GM21717 (cell line): Measurements from ENCODE around the gene TMEM260.
"Not testable (repeated sequence)": the region's sequence is repeated elsewhere in the genome, so short reads cannot be mapped to it uniquely, and the experiment has no call there.

Experiments
- ATAC-seq: cut with Tn5 transposase; IDR thresholded peaks from one replicate; pipeline ENCODE4 v1.9.1; 2021; ENCODE audit warnings: mild to moderate bottlenecking, moderate library complexity; ENCODE audit not compliant: unreplicated experiment

Gene TMEM260

DNA sequence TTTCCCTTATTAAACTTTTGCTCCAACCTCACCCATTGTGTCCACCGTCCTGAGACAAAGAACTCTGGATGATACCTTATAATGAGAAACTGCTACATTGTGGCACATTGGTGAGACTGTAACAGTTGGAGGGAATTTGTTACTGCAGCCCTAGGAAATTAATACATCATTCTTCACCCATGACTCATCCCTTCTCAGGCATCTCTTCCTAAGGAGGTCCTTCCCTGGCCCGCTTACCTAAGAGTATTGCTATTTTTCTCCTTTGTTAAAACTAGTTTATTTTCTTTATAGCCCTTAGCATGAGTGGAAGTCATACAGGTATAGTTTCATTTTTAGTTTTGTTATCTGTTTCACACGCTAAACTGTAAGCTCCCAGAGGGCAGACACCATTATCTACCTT lies 87.1 kb downstream of the TMEM260 start:
- ATAC-seq: no peak

DNA sequence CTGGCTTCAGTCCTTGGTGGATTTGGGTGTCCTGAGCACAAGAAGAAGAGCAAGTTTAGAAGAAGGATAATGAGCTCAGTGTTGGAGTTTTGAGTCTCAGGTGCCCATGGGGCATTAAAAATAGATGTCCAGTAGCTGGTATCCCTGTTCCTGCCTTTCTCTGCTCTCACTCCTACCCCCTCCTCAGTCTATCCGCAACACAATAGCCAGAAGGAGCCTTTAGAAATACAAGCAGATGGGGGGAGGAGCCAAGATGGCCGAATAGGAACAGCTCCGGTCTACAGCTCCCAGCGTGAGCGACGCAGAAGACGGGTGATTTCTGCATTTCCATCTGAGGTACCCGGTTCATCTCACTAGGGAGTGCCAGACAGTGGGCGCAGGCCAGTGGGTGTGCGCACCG lies 87.7 kb downstream of the TMEM260 start:
- ATAC-seq: not testable (repeated sequence)

DNA sequence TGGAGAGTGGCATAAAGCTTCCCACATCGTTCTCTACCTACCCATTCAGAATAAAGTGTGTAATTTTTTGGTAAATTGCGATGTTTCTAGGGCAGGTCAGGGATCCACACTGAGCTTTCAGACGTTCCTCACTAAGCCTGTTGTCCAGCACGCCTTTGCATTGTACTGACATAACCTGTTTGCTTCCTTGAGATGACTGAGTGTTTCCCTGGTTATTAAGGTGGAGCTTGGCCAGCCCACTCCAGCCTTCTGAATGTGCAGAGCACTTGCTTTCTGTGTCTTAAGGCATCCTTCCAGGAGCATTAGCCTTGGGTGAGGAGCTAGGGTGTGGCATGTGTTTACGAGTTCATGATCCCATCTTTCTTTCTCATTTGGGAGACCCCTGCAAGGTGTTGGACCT lies 96.4 kb downstream of the TMEM260 start:
- ATAC-seq: no peak

DNA sequence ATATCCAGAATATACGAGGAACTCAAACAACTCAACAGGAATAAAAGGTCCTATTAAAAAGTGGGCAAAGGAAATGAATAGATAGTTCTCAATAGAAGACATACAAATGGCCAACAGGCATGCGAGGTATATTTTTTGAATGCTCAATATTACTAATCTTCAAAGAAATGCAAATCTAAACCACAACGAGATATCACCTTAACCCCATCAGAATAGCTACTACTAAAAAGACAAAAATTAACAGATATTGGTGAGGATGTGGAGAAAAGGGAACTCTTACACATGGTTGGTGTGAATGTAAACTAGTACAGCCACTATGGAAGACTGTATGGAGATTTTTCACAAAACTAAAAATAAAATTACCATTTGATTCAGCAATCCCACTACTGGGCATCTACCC lies 99.2 kb downstream of the TMEM260 start:
- ATAC-seq: no peak

DNA sequence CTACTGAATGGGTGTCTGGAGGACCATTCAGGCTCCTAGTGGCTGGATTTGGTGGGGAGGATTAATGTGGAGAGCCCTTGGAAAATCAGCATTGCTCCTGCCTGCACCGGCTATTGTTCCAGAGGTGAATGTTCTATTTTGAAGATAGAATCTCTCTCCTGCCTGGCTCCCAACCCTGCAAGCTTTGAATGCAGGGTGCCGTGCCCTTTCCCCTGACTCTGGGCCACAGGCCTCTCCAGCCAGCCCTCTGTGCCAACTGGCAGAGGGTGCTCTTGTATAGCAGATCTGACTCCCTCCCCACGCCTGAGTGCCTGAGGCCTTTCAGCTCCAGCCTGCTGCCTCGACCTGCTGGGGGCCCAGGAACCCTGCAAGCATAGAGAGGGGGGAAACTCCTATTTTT lies 106.8 kb downstream of the TMEM260 start:
- no peak for ATAC-seq

DNA sequence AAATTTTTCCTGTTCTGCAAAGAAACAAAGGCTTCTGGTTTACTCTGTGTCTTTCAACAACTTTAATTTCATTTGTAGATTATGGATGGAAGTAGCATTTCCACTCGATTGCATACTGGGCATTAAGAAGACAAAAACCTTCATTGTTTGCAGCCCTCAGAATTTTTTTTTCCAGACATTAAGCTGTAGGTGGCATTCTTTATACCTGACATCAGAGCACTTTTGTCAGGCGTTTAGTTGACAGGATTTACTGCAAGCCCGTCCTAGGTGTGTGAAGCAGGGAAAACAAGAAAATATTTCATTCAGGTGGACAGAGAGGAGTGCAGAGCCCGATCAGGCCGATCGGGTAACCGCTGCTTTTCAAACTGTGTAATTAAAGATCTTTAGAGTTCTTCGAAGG lies 107.5 kb downstream of the TMEM260 start:
- ATAC-seq: no peak

DNA sequence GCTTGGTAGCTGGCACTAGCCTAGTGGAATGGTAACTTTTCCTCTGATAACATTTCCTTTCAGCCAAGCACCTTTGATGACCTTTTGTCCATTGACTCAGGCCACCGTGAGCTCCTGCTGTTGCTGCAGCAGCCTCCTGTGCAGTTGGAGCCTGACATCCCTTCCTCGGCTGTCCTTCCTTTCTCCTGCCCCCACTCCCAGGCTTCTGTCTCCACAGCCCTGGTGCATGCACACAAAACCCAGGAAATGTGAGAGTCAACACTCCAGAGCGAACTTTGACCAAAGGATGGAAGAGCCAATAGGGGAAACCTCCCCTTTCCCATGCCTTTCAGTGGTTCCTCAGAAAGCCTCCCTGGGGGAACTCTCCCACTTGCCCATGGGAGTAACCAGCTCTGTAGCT lies 115.0 kb downstream of the TMEM260 start:
- ATAC-seq: no peak

DNA sequence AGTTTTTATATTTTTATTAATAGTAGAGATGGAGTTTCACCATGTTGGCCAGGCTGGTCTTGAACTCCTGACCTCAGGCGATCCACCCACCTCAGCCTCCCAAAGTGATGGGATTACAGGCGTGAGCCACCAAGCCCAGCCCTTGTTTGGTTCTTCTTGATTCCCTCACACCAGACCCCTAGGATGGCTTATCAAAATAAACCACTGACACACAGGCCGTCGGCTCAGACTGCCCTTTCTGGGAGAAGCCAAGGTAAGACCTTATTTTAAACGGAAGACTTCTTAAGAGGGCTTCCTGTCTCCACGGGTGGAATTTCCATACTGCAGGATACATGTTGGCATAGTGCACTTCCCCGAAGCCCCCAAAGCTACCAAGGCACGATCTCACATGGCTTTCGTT lies 115.6 kb downstream of the TMEM260 start:
- not testable (repeated sequence) for ATAC-seq
